ENCODE measurements around the gene PLPP1. TPM values are rescaled to one million over a fixed set of nuclear protein-coding genes. Genes with fewer than 3 reads are reported as not detected.

The PLPP1 gene
- total RNA-seq, 1 experiment from 2014 or later: 10.5 TPM

DNA sequence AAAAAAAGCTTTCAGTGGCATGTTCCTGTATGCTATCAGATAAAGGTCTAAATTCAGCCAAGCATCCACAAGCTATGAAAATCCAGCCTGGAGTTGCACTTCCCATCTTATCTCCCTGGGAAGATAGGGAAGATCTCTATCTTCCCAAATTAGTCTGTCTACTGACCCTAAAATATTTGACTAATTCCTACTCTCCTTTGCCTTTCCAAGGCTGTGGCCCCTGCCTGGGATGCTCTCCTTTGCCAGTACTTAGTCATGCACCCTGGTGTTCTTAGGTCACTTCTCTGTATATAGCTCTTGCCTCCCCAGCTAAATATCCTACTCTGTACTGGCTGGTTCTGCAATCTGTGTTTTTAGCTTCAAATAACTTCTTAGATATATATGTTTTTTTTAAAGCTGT, 44.0 kb upstream of the PLPP1 start (continued):
- TF ChIP-seq, protein P1, sequence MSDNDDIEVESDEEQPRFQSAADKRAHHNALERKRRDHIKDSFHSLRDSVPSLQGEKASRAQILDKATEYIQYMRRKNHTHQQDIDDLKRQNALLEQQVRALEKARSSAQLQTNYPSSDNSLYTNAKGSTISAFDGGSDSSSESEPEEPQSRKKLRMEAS (IDR thresholded peaks at IDR 0.05): no peak
- no peak for TF ChIP-seq EZH2 (IDR thresholded peaks at IDR 0.05)

GRCh38 chr5:55577353-55578060, 42.7 kb upstream of the PLPP1 start:
- BruUV-seq (replicated peaks): no TSS peak
- ATAC-seq (no peak), DNase-seq (ENCODE audit: low read depth, low spot score) (no peak)
- H3K9ac ChIP-seq (ENCODE audit: low read length): no peak overlapping the region
- no peak overlapping the region for H3K4me3 ChIP-seq (replicated peaks in 1 of 2; ENCODE audit: low read depth in 1 of 2, low read length in 2 of 2)
- H3K4me2 ChIP-seq (ENCODE audit: low read length): no peak overlapping the region
- H3K79me2 ChIP-seq (ENCODE audit: insufficient read depth, low read length): no peaks in the 10 kb centered on the region
- H3K36me3 ChIP-seq (ENCODE audit: control insufficient read depth in 1 of 2, insufficient read depth in 2 of 2, low read length in 2 of 2): no peaks in the 10 kb centered on the region
- ChIA-PET RAD21 (ENCODE audit: low non-redundant PET in 1 of 2, low total read pairs in 2 of 2, uncharacterized antibody in 2 of 2, unreplicated experiment in 2 of 2) (no interaction called here), POLR2A (no interaction called here), CTCF (no interaction called here)
- TF ChIP-seq SRF (IDR thresholded peaks at IDR 0.05; ENCODE audit: low read depth) (no peak), FOSL1 (IDR thresholded peaks at IDR 0.05; ENCODE audit: low read depth) (no peak), ELF1 (IDR thresholded peaks at IDR 0.05; ENCODE audit: borderline replicate concordance, low read depth) (no peak), EGR1 (IDR thresholded peaks at IDR 0.05; ENCODE audit: low read depth) (no peak), ZBTB33 (IDR thresholded peaks at IDR 0.05; ENCODE audit: extremely low read depth, insufficient replicate concordance, low read length) (no peak), EZH2 (IDR thresholded peaks at IDR 0.05) (no peak), YY1 (IDR thresholded peaks at IDR 0.05; ENCODE audit: extremely low read depth, insufficient replicate concordance, low read depth, low read length) (no peak), CBX3 (IDR thresholded peaks at IDR 0.05; ENCODE audit: low read depth) (no peak), CEBPB (IDR thresholded peaks at IDR 0.05; ENCODE audit: low read depth) (no peak), EZH2phosphoT487 (IDR thresholded peaks at IDR 0.05; ENCODE audit: borderline replicate concordance) (no peak), TCF7L2 (IDR thresholded peaks at IDR 0.05; ENCODE audit: borderline replicate concordance, extremely low read depth, insufficient read depth, insufficient read length) (no peak), POLR2AphosphoS5 (IDR thresholded peaks at IDR 0.05; ENCODE audit: low read depth, low read length) (no peak)
- TF ChIP-seq, protein P2, sequence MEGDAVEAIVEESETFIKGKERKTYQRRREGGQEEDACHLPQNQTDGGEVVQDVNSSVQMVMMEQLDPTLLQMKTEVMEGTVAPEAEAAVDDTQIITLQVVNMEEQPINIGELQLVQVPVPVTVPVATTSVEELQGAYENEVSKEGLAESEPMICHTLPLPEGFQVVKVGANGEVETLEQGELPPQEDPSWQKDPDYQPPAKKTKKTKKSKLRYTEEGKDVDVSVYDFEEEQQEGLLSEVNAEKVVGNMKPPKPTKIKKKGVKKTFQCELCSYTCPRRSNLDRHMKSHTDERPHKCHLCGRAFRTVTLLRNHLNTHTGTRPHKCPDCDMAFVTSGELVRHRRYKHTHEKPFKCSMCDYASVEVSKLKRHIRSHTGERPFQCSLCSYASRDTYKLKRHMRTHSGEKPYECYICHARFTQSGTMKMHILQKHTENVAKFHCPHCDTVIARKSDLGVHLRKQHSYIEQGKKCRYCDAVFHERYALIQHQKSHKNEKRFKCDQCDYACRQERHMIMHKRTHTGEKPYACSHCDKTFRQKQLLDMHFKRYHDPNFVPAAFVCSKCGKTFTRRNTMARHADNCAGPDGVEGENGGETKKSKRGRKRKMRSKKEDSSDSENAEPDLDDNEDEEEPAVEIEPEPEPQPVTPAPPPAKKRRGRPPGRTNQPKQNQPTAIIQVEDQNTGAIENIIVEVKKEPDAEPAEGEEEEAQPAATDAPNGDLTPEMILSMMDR (IDR thresholded peaks at IDR 0.05 in 2 of 3, conservative IDR thresholded peaks at IDR 0.05 in 1 of 3; ENCODE audit: borderline replicate concordance in 1 of 3, insufficient read depth in 1 of 3, low read depth in 2 of 3, low read length in 2 of 3): no peak
- TF ChIP-seq, protein P3, sequence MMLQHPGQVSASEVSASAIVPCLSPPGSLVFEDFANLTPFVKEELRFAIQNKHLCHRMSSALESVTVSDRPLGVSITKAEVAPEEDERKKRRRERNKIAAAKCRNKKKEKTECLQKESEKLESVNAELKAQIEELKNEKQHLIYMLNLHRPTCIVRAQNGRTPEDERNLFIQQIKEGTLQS (IDR thresholded peaks at IDR 0.05): no peak
- intact Hi-C loops (cut with micrococcal nuclease): no loop called here
- no peak overlapping the region for H2AFZ ChIP-seq (ENCODE audit: low read depth, low read length, poor library complexity, severe bottlenecking)
- H3K27ac ChIP-seq (ENCODE audit: low read depth, low read length): no peak overlapping the region
- no peaks in the 10 kb centered on the region for H3K27me3 ChIP-seq (ENCODE audit: insufficient read depth, low read length)
- H3K9me2 ChIP-seq (ENCODE audit: insufficient read depth): no peaks in the 10 kb centered on the region
- H3K4me1 ChIP-seq (ENCODE audit: control insufficient read depth in 1 of 2, insufficient read depth in 2 of 2, low read length in 2 of 2): no peaks in the 10 kb centered on the region
- no peaks in the 10 kb centered on the region for H3K9me3 ChIP-seq (ENCODE audit: control insufficient read depth in 1 of 2, insufficient read depth in 1 of 2, low read depth in 1 of 2, low read length in 2 of 2)
- no peaks in the 10 kb centered on the region for H4K20me1 ChIP-seq (ENCODE audit: insufficient read depth)

Measured in HCT116 (cell line).